PC-9 (cell line): ENCODE measurements around the gene LRP1B.

Experiments used
- CTCF ChIP-seq: fragments of 200-600 bp; sonication (generic); conservative IDR thresholded peaks from 2 replicates; pipeline ENCODE4 v1.6.1; 2017; ENCODE audit warnings: mixed run types, antibody characterized with exemption, mild to moderate bottlenecking, moderate library complexity
- EZH2 ChIP-seq: fragments of 200-600 bp; sonication (generic); IDR thresholded peaks from 2 replicates; pipeline ENCODE4 v1.8.0; 2017; ENCODE audit warnings: antibody characterized with exemption, low read depth

DNA sequence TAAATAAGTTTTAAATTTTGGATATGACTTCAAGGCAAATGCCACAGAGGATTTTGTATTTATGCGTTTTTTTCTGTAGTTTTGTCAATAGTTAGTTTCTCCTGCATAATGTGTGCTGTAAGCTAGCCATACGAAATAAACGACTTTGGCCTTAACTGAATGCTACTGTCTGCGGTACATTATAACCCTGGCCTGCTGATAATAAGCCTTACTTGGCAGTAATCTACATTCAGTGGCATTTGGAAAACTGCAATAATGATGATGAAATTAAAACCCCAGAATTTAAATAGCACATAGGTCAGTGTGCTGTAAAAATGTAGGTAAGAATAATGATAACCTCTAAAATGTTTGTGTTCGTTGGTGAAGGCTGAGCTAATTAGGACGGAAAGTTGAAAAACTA lies 88.8 kb downstream of the LRP1B start:
- TF ChIP-seq CTCF = no peak
- TF ChIP-seq EZH2 = no peak
